SKM-1 treated with dmso at 0.1 percent for 144 hours (cell line): Measurements from ENCODE around the gene CSPG5.

ENCODE experiments used
- DNase-seq: peaks from one replicate; lab custom pipeline; 2025; ENCODE audit not compliant: unreplicated experiment; lab: John Stamatoyannopoulos, UW

The CSPG5 gene

GRCh38 chr3:47588587-47588986 is 9.9 kb upstream of the CSPG5 start:
- DNase-seq, result no peak

- no peak for DNase-seq
Measured at GRCh38 chr3:47588053-47588452, 9.4 kb upstream of the CSPG5 start.

- no peak for DNase-seq
Measured at GRCh38 chr3:47586746-47587145, 8.1 kb upstream of the CSPG5 start.

- no peak for DNase-seq
Measured at GRCh38 chr3:47583320-47584075, 4.8 kb upstream of the CSPG5 start.

- DNase-seq, result no peak
Measured at GRCh38 chr3:47581835-47582234, 3.2 kb upstream of the CSPG5 start.

GRCh38 chr3:47581422-47581821 is 2.8 kb upstream of the CSPG5 start:
- DNase-seq, result no peak

- DNase-seq, result no peak
Measured at GRCh38 chr3:47580481-47580880, 1.8 kb upstream of the CSPG5 start.

GRCh38 chr3:47579875-47580274 is 1.2 kb upstream of the CSPG5 start:
- DNase-seq, result no peak

GRCh38 chr3:47578119-47578632 is 489 bp downstream of the CSPG5 start:
- no peak for DNase-seq

- no peak for DNase-seq
Measured at GRCh38 chr3:47577583-47578118, 1.0 kb downstream of the CSPG5 start.

GRCh38 chr3:47573190-47574172 is 5.2 kb downstream of the CSPG5 start:
- no peak for DNase-seq

GRCh38 chr3:47571391-47572175 is 7.1 kb downstream of the CSPG5 start:
- no peak for DNase-seq

GRCh38 chr3:47568901-47569300 is 9.8 kb downstream of the CSPG5 start:
- no peak for DNase-seq

- no peak for DNase-seq
Measured at GRCh38 chr3:47567149-47567548, 11.5 kb downstream of the CSPG5 start.

GRCh38 chr3:47566667-47567066 is 12.0 kb downstream of the CSPG5 start:
- DNase-seq, result no peak

- DNase-seq, result no peak
Measured at GRCh38 chr3:47565734-47566550, 12.7 kb downstream of the CSPG5 start.

- DNase-seq, result no peak
Measured at GRCh38 chr3:47556351-47556750, 22.3 kb downstream of the CSPG5 start.

GRCh38 chr3:47554335-47554734 is 24.3 kb downstream of the CSPG5 start:
- DNase-seq, result no peak

- no peak for DNase-seq
Measured at GRCh38 chr3:47553407-47553806, 25.3 kb downstream of the CSPG5 start.
